Astrocyte of the spinal cord (primary cell): ENCODE measurements around the gene SLC44A1.

Source experiments
- DNase-seq: peaks from one replicate; pipeline ENCODE4 v3.0.0; 2011; ENCODE audit warnings: low read depth, low spot score
- H3K4me3 ChIP-seq: 2 replicates; pipeline ENCODE4 v1.5.1; 2011; ENCODE audit warnings: low read depth, mild to moderate bottlenecking, low read length, moderate library complexity
- CTCF ChIP-seq: IDR thresholded peaks from 2 replicates; pipeline ENCODE4 v1.5.1; 2012; ENCODE audit warnings: low read depth, mild to moderate bottlenecking, low read length, inconsistent platforms
- in situ Hi-C: cut with HindIII; loops from 2 replicates; pipeline ENCODE4 v1.10.0; 2017; ENCODE audit warnings: low sequenced_read_pairs

The SLC44A1 gene

GRCh38 chr9:105331160-105331559 lies 86.7 kb downstream of the SLC44A1 start:
- in situ Hi-C loops = no loop called here
- TF ChIP-seq CTCF = no peak
- no peak for DNase-seq
- H3K4me3 ChIP-seq = no peak overlapping the region

- no peak for DNase-seq
- in situ Hi-C loops = no loop called here
- no peak for TF ChIP-seq CTCF
- no peak overlapping the region for H3K4me3 ChIP-seq
These were observed 87.3 kb downstream of the SLC44A1 start for GRCh38 chr9:105331755-105332154.

GRCh38 chr9:105332471-105332870 lies 88.0 kb downstream of the SLC44A1 start:
- no peak overlapping the region for H3K4me3 ChIP-seq
- TF ChIP-seq CTCF = no peak
- DNase-seq = no peak
- in situ Hi-C loops = no loop called here

GRCh38 chr9:105333076-105333475 lies 88.6 kb downstream of the SLC44A1 start:
- no peak overlapping the region for H3K4me3 ChIP-seq
- in situ Hi-C loops = no loop called here
- TF ChIP-seq CTCF = no peak
- DNase-seq = no peak

- H3K4me3 ChIP-seq = no peak overlapping the region
- DNase-seq = no peak
- TF ChIP-seq CTCF = no peak
- in situ Hi-C loops = no loop called here
These were observed 89.4 kb downstream of the SLC44A1 start for GRCh38 chr9:105333811-105334210.

- H3K4me3 ChIP-seq = no peak overlapping the region
- in situ Hi-C loops = no loop called here
- TF ChIP-seq CTCF = no peak
- DNase-seq = no peak
These were observed 93.9 kb downstream of the SLC44A1 start for GRCh38 chr9:105338308-105338707.

- H3K4me3 ChIP-seq = no peak overlapping the region
- TF ChIP-seq CTCF = no peak
- in situ Hi-C loops = no loop called here
- DNase-seq = no peak
These were observed 95.4 kb downstream of the SLC44A1 start for GRCh38 chr9:105339849-105340248.
